ENCODE data around the gene ANKRD18B. TPM values are rescaled to one million over a fixed set of nuclear protein-coding genes. Genes with fewer than 3 reads are reported as not detected.
"Not testable (repeated sequence)": the region's sequence is repeated elsewhere in the genome, so short reads cannot be mapped to it uniquely, and the experiment has no call there.

ANKRD18B gene
- polyA plus RNA-seq, 1 donor = 0.86 TPM

GRCh38 chr9:33612410-33612809 lies 88.4 kb downstream of the ANKRD18B start:
- not testable (repeated sequence) for DNase-seq

GRCh38 chr9:33614001-33614687 lies 90.1 kb downstream of the ANKRD18B start:
- DNase-seq = no peak

GRCh38 chr9:33618370-33618769 lies 94.3 kb downstream of the ANKRD18B start:
- not testable (repeated sequence) for DNase-seq

- DNase-seq = no peak
These were observed 95.8 kb downstream of the ANKRD18B start for GRCh38 chr9:33619666-33620404.

GRCh38 chr9:33620738-33621439 lies 96.8 kb downstream of the ANKRD18B start:
- peak; percentile 26 for DNase-seq

Other genes starting within 250 kb of the ANKRD18B start
- gene NFX1, start 233.7 kb upstream of the ANKRD18B start, polyA plus RNA-seq (ENCODE audit: insufficient read length) = 41.0 TPM
- 24.4 TPM for gene AQP7, start 121.7 kb upstream of the ANKRD18B start, polyA plus RNA-seq (ENCODE audit: insufficient read length)
- 30.7 TPM for gene AQP3, start 76.7 kb upstream of the ANKRD18B start, polyA plus RNA-seq (ENCODE audit: insufficient read length)
- 26.0 TPM for gene NOL6, start 50.3 kb upstream of the ANKRD18B start, polyA plus RNA-seq (ENCODE audit: insufficient read length)